K562 (cell line): ENCODE data around the gene PFKFB2. TPM values are rescaled to one million over a fixed set of nuclear protein-coding genes. Genes with fewer than 3 reads are reported as not detected.
A peak's percentile ranks its signal among the peaks of the same experiment; 100 is the strongest.

Experiments
- BRCA1 ChIP-seq, 2 experiments: fragments of 450-650 bp in 1 of 2; sonication (generic) in 1 of 2; formaldehyde crosslinking in 1 of 2; IDR thresholded peaks; 2 replicates each; pipeline versions ENCODE4 v1.5.0 to v1.6.1; 2017 to 2020; ENCODE audit warnings: mild to moderate bottlenecking in 1 of 2, missing genetic modification reagents in 1 of 2
- FIP1L1 ChIP-seq: fragments of 200-400 bp; formaldehyde crosslinking; IDR thresholded peaks from 2 replicates; pipeline ENCODE4 v1.6.1; 2018; ENCODE audit warnings: mild to moderate bottlenecking, low read depth, low read length; ENCODE audit not compliant: poor library complexity, severe bottlenecking
- KDM4B ChIP-seq, 2 experiments: fragments of 450-650 bp in 1 of 2; sonication (generic) in 1 of 2; IDR thresholded peaks; 2 replicates each; pipeline ENCODE4 v1.6.1; 2016 to 2017; ENCODE audit warnings: borderline replicate concordance in 2 of 2, antibody characterized with exemption in 1 of 2, low read depth in 1 of 2, mild to moderate bottlenecking in 1 of 2
- MYBL2 ChIP-seq, 2 experiments: fragments of 450-650 bp in 1 of 2; sonication (generic) in 1 of 2; formaldehyde crosslinking in 1 of 2; IDR thresholded peaks; 2 replicates each; pipeline versions ENCODE4 v1.6.1 to v1.8.1; 2017 to 2022; ENCODE audit warnings: borderline replicate concordance in 1 of 2, inconsistent platforms in 1 of 2, low read depth in 1 of 2, mild to moderate bottlenecking in 1 of 2, missing genetic modification reagents in 1 of 2, moderate library complexity in 1 of 2
- NFE2L1 ChIP-seq: fragments of 450-650 bp; IDR thresholded peaks from 2 replicates; pipeline ENCODE4 v1.6.1; 2016; ENCODE audit warnings: missing genetic modification characterization, low read depth, mild to moderate bottlenecking, missing compliant biosample characterization, moderate library complexity, borderline replicate concordance
- NFIC ChIP-seq: fragments of 450-650 bp; IDR thresholded peaks from 2 replicates; pipeline ENCODE4 v1.6.1; 2017; ENCODE audit warnings: mild to moderate bottlenecking, inconsistent platforms
- POLR2AphosphoS5 ChIP-seq: IDR thresholded peaks from 2 replicates; pipeline ENCODE4 v1.6.1; 2011; ENCODE audit warnings: mild to moderate bottlenecking, low read depth, low read length, moderate library complexity; ENCODE audit not compliant: control insufficient read depth, insufficient read depth
- RFX1 ChIP-seq: fragments of 450-650 bp; IDR thresholded peaks from 2 replicates; pipeline ENCODE4 v1.6.1; 2016; ENCODE audit warnings: mild to moderate bottlenecking, moderate library complexity
- TAF7 ChIP-seq: fragments of 450-650 bp; IDR thresholded peaks from 2 replicates; pipeline ENCODE4 v1.6.1; 2016; ENCODE audit warnings: missing genetic modification characterization, missing compliant biosample characterization
- TSC22D4 ChIP-seq: fragments of 450-650 bp; IDR thresholded peaks from 2 replicates; pipeline ENCODE4 v1.6.1; 2016; ENCODE audit warnings: missing genetic modification characterization, missing biosample characterization, control low read depth
- ZKSCAN3 ChIP-seq: fragments of 250-450 bp; sonication (Bioruptor Pico); IDR thresholded peaks from 2 replicates; pipeline ENCODE4 v1.4.0; 2020
- ZNF174 ChIP-seq: fragments of 250-450 bp; sonication (Bioruptor Pico); IDR thresholded peaks from 2 replicates; pipeline ENCODE4 v1.4.0; 2020; ENCODE audit warnings: mild to moderate bottlenecking
- ZNF384 ChIP-seq: IDR thresholded peaks from 2 replicates; pipeline ENCODE4 v1.6.1; 2012; ENCODE audit warnings: low read depth, low read length, improper control_type of control experiment
- ZNF561 ChIP-seq: fragments of 450-650 bp; formaldehyde crosslinking; conservative IDR thresholded peaks from 2 replicates; pipeline ENCODE4 v1.4.0; 2020; ENCODE audit warnings: mild to moderate bottlenecking, moderate library complexity
- ZNF57 ChIP-seq: fragments of 450-650 bp; formaldehyde crosslinking; IDR thresholded peaks from 2 replicates; pipeline ENCODE4 v1.4.0; 2020; ENCODE audit warnings: mild to moderate bottlenecking, moderate library complexity
- ZNF586 ChIP-seq: fragments of 450-650 bp; formaldehyde crosslinking; conservative IDR thresholded peaks from 2 replicates; pipeline ENCODE4 v1.4.0; 2020; ENCODE audit warnings: mild to moderate bottlenecking, moderate library complexity
- polyA plus RNA-seq, 8 experiments: library from polyadenylated mRNA; depleted of rRNA in 4 of 8; stranded (reverse) in 5 of 8; unstranded in 3 of 8; fragments of >200 nt; fragmentation: Nextera tagmentation in 2 of 8; fragmentation: Illumina TruSeq in 1 of 8; extraction: Ambion mirVana in 2 of 8; extraction: Trizol in 1 of 8; gene quantifications; 2 replicates each; pipeline versions ENCODE4 v1.2.1 to v1.2.3, GENCODE V29; 2011 to 2014; ENCODE audit warnings: inconsistent platforms in 1 of 8, missing spikeins in 1 of 8
- total RNA-seq, 7 experiments: library from RNA; depleted of rRNA in 6 of 7; stranded (reverse); fragments of >200 nt in 6 of 7; fragmentation: Illumina TruSeq in 2 of 7; extraction: Trizol in 2 of 7; gene quantifications; 2 replicates each; pipeline versions ENCODE4 v1.2.1 to v1.2.3, GENCODE V29; 2011 to 2021; ENCODE audit warnings: low replicate concordance in 1 of 7
- TF ChIP-seq, protein P1 (sequence below): IDR thresholded peaks from 3 replicates; pipeline ENCODE4 v1.6.1; 2011; ENCODE audit warnings: borderline replicate concordance, mild to moderate bottlenecking, moderate library complexity; ENCODE audit not compliant: insufficient read length; ENCODE audit errors: extremely low read depth

Gene PFKFB2
- total and polyA plus RNA-seq, 9 of the 15 experiments (the other 6 are each of a cell fraction or from before 2014, with no cell fraction given) = 6.9 to 26.0 (median 16.4) TPM

DNA sequence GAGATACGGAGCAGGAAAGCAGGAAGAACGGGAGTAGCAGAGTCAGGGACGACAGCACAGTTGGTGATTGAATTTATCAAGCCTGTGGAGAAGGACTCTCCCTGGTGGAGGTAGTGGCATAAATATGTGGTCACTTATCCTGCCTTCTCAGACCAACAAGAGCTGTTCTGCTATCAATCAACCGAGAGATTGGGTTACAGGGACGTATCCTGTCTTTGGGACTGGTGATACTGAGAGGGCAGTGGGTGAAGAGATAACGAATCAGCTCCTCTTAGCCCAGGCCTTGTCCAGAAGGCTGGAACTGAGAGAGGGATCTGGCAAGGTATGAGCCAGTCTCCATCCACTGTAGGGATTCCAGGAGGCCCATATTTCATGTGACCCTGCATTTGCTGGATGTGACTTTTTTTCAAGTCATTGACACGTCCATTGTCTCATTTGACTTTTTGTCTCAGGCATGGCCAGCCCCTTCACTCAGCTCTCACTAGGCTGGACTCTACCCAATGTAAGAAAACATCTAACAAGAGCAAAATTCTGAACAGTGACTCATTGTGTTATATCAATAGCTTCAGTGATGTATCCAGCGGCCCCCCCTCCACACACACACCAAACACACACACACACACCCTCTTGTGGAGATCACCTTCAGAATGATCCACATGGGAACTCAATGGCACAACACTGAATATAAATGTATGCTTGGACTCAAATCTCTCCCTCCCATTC is 31.8 kb upstream of the PFKFB2 start (continued):
- TF ChIP-seq TAF7 (tag) (no peak), BRCA1 (IDR thresholded peaks at IDR 0.05) (no peak), BRCA1 (CRISPR knock-in tag; IDR thresholded peaks at IDR 0.05) (no peak), RFX1 (no peak), NFE2L1 (tag) (no peak), ZNF174 (no peak), POLR2AphosphoS5 (peak; percentile 97), NFIC (peak; percentile 91), ZKSCAN3 (no peak), ZNF586 (CRISPR knock-in tag) (no peak), ZNF57 (CRISPR knock-in tag) (no peak), TSC22D4 (tag) (no peak), ZNF384 (no peak), KDM4B (IDR thresholded peaks at IDR 0.05; ENCODE audit: borderline replicate concordance in 2 of 2, low read depth in 1 of 2) (no peak; a peak in 1 of 4 replicates), FIP1L1 (no peak), ZNF561 (no peak), MYBL2 (IDR thresholded peaks at IDR 0.05; ENCODE audit: low read depth) (no peak), MYBL2 (CRISPR knock-in tag; IDR thresholded peaks at IDR 0.05; ENCODE audit: borderline replicate concordance) (no peak)
- TF ChIP-seq, protein P1, sequence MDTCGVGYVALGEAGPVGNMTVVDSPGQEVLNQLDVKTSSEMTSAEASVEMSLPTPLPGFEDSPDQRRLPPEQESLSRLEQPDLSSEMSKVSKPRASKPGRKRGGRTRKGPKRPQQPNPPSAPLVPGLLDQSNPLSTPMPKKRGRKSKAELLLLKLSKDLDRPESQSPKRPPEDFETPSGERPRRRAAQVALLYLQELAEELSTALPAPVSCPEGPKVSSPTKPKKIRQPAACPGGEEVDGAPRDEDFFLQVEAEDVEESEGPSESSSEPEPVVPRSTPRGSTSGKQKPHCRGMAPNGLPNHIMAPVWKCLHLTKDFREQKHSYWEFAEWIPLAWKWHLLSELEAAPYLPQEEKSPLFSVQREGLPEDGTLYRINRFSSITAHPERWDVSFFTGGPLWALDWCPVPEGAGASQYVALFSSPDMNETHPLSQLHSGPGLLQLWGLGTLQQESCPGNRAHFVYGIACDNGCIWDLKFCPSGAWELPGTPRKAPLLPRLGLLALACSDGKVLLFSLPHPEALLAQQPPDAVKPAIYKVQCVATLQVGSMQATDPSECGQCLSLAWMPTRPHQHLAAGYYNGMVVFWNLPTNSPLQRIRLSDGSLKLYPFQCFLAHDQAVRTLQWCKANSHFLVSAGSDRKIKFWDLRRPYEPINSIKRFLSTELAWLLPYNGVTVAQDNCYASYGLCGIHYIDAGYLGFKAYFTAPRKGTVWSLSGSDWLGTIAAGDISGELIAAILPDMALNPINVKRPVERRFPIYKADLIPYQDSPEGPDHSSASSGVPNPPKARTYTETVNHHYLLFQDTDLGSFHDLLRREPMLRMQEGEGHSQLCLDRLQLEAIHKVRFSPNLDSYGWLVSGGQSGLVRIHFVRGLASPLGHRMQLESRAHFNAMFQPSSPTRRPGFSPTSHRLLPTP = no peak
